MM.1S (cell line): Measurements from ENCODE around the gene NEK6.

Experiments
- DNase-seq: peaks from one replicate; pipeline ENCODE4 v3.0.0-alpha.2; 2015
- H2AFZ ChIP-seq: fragments of 300-600 bp; sonication (generic); 2 replicates; pipeline ENCODE4 v1.6.0; 2016; ENCODE audit warnings: antibody characterized with exemption, low read length
- H3F3A ChIP-seq: fragments of 300-600 bp; sonication (generic); 2 replicates; pipeline ENCODE4 v1.6.1; 2016; ENCODE audit warnings: mild to moderate bottlenecking, antibody characterized with exemption, low read length, moderate library complexity, mixed read lengths; ENCODE audit not compliant: insufficient read depth
- H3K27ac ChIP-seq: fragments of 300-600 bp; sonication (generic); 2 replicates; pipeline ENCODE4 v1.5.1; 2016; ENCODE audit warnings: mild to moderate bottlenecking, low read length
- H3K27me3 ChIP-seq: fragments of 300-600 bp; sonication (generic); replicated peaks from 2 replicates; pipeline ENCODE4 v1.6.0; 2016; ENCODE audit warnings: low read length; ENCODE audit not compliant: insufficient read depth
- H3K36me3 ChIP-seq: fragments of 300-600 bp; sonication (generic); replicated peaks from 2 replicates; pipeline ENCODE4 v1.6.1; 2016; ENCODE audit warnings: mild to moderate bottlenecking, low read length, mixed read lengths; ENCODE audit not compliant: insufficient read depth
- H3K4me1 ChIP-seq: fragments of 300-600 bp; sonication (generic); 2 replicates; pipeline ENCODE4 v1.6.1; 2016; ENCODE audit warnings: low read length, mixed read lengths
- H3K4me2 ChIP-seq: fragments of 300-600 bp; sonication (generic); 2 replicates; pipeline ENCODE4 v1.6.0; 2016; ENCODE audit warnings: low read depth, low read length
- H3K4me3 ChIP-seq: fragments of 300-600 bp; sonication (generic); 2 replicates; pipeline ENCODE4 v1.5.1; 2016; ENCODE audit warnings: low read length, mixed read lengths
- H3K79me2 ChIP-seq: fragments of 300-600 bp; sonication (generic); 2 replicates; pipeline ENCODE4 v1.6.1; 2016; ENCODE audit warnings: mixed run types, low read length, mixed read lengths
- H3K9ac ChIP-seq: fragments of 300-600 bp; sonication (generic); 2 replicates; pipeline ENCODE4 v1.6.1; 2016; ENCODE audit warnings: low read length, mixed read lengths
- H3K9me2 ChIP-seq: fragments of 300-600 bp; sonication (generic); replicated peaks from 2 replicates; pipeline ENCODE4 v1.6.1; 2016; ENCODE audit warnings: mild to moderate bottlenecking, low read length, mixed read lengths; ENCODE audit not compliant: insufficient read depth
- H3K9me3 ChIP-seq: fragments of 300-600 bp; sonication (generic); replicated peaks from 2 replicates; pipeline ENCODE4 v1.6.1; 2016; ENCODE audit warnings: mild to moderate bottlenecking, low read length, mixed read lengths; ENCODE audit not compliant: insufficient read depth
- H4K20me1 ChIP-seq: fragments of 300-600 bp; sonication (generic); 2 replicates; pipeline ENCODE4 v1.6.1; 2016; ENCODE audit warnings: mild to moderate bottlenecking, low read length, moderate library complexity, mixed read lengths; ENCODE audit not compliant: insufficient read depth
- CTCF ChIP-seq: fragments of 300-600 bp; sonication (generic); IDR thresholded peaks from 2 replicates; pipeline ENCODE4 v1.5.1; 2016; ENCODE audit warnings: antibody characterized with exemption, low read length, mixed read lengths
- EZH2 ChIP-seq: fragments of 300-600 bp; sonication (generic); optimal IDR thresholded peaks from 2 replicates; pipeline ENCODE3; 2017; ENCODE audit warnings: low read depth, mild to moderate bottlenecking, antibody characterized with exemption, low read length, mixed read lengths
- EZH2phosphoT487 ChIP-seq: fragments of 300-600 bp; sonication (generic); IDR thresholded peaks from 2 replicates; pipeline ENCODE4 v1.6.1; 2018; ENCODE audit warnings: antibody characterized with exemption, low read length

Gene NEK6

DNA sequence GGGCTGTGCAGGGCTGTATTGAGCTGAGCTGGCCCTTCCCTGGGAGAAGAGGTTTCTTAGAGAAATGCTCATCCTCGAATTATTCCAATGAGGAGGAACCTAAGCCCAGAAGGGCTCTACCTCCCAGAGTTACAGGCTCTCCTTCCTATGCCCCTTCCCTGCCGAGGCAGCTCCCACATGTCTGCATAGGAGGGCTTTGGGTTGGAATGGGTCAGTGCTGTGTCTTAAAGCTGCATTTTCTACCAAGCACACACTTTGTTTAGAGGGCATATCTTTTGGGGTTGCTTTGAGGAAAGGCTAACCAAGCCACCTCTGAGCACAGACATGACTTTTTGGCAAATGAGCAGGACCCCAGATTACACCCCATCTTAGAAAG lies 9.1 kb downstream of the NEK6 start:
- Histone ChIP-seq H3F3A (no peaks in the 10 kb centered on the region), H4K20me1 (no peaks in the 10 kb centered on the region), H3K27me3 (no peaks in the 10 kb centered on the region), H3K79me2 (peaks cover 82% of the 10 kb centered on the region), H3K9me2 (no peaks in the 10 kb centered on the region), H3K4me1 (no peaks in the 10 kb centered on the region), H3K27ac (no peak overlapping the region), H3K9ac (no peak overlapping the region), H3K4me2 (no peak overlapping the region), H3K36me3 (no peaks in the 10 kb centered on the region), H2AFZ (no peak overlapping the region), H3K9me3 (no peaks in the 10 kb centered on the region), H3K4me3 (no peak overlapping the region)
- DNase-seq = no peak
- TF ChIP-seq EZH2 = no peak
- TF ChIP-seq CTCF = no peak
- no peak for TF ChIP-seq EZH2phosphoT487

- no peak for TF ChIP-seq CTCF
- no peak for TF ChIP-seq EZH2phosphoT487
- no peak for TF ChIP-seq EZH2
- Histone ChIP-seq H3K27me3 (no peaks in the 10 kb centered on the region), H3K9me2 (no peaks in the 10 kb centered on the region), H3K4me1 (no peaks in the 10 kb centered on the region), H3K9me3 (no peaks in the 10 kb centered on the region), H3K79me2 (peaks cover 82% of the 10 kb centered on the region), H3K9ac (no peak overlapping the region), H3K27ac (no peak overlapping the region), H2AFZ (no peak overlapping the region), H3K4me3 (no peak overlapping the region), H3K36me3 (no peaks in the 10 kb centered on the region), H3K4me2 (no peak overlapping the region), H4K20me1 (no peaks in the 10 kb centered on the region), H3F3A (no peaks in the 10 kb centered on the region)
- DNase-seq = no peak
Observed at GRCh38 chr9:124267271-124267807, 9.6 kb downstream of the NEK6 start.

DNA sequence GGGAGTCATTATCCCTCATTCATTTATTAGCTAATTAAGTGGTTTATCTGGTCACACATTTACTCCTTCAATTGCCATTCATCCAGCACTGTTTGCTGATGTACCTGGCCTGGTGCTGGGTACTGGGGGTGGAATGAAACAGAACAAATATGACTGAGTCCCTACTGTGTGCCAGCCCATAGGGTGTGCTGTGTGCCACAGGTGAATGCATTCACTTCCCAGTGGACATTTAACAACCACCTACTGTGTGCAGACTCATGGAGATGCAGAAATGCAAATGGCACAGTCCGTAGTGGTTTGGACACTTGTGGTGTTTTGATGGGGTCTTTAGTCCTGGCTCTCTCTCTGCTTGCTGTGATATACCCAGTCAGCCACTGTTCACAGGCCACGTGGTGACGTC lies 10.5 kb downstream of the NEK6 start:
- H3K27me3 ChIP-seq = no peaks in the 10 kb centered on the region
- H3K4me2 ChIP-seq = no peak overlapping the region
- no peaks in the 10 kb centered on the region for H4K20me1 ChIP-seq
- no peaks in the 10 kb centered on the region for H3K4me1 ChIP-seq
- TF ChIP-seq EZH2 = no peak
- TF ChIP-seq CTCF = no peak
- TF ChIP-seq EZH2phosphoT487 = no peak
- DNase-seq = no peak
- H3K9ac ChIP-seq = no peak overlapping the region
- no peak overlapping the region for H3K27ac ChIP-seq
- no peaks in the 10 kb centered on the region for H3K36me3 ChIP-seq
- no peaks in the 10 kb centered on the region for H3K9me2 ChIP-seq
- H3F3A ChIP-seq = no peaks in the 10 kb centered on the region
- no peak overlapping the region for H3K4me3 ChIP-seq
- no peaks in the 10 kb centered on the region for H3K9me3 ChIP-seq
- H2AFZ ChIP-seq = no peak overlapping the region
- H3K79me2 ChIP-seq = peaks cover 82% of the 10 kb centered on the region
